H7 (cell line): Measurements from ENCODE around the gene DDAH2. TPM values are rescaled to one million over a fixed set of nuclear protein-coding genes. Genes with fewer than 3 reads are reported as not detected.
A peak's percentile ranks its signal among the peaks of the same experiment; 100 is the strongest.

Experiments
- DNase-seq: peaks from one replicate; pipeline ENCODE4 v3.0.0; 2012
- H3K27me3 ChIP-seq: 2 replicates; pipeline ENCODE4 v1.6.0; 2011; ENCODE audit warnings: mild to moderate bottlenecking, low read length; ENCODE audit not compliant: control insufficient read depth, insufficient read depth
- H3K36me3 ChIP-seq: replicated peaks from 2 replicates; pipeline ENCODE4 v1.5.1; 2011; ENCODE audit warnings: low read length; ENCODE audit not compliant: control insufficient read depth, insufficient read depth
- H3K4me3 ChIP-seq: 2 replicates; pipeline ENCODE4 v1.5.1; 2011; ENCODE audit warnings: low read depth, mild to moderate bottlenecking, control low read depth, low read length, moderate library complexity; ENCODE audit not compliant: insufficient read depth
- total RNA-seq: library from RNA; depleted of rRNA; stranded (reverse); fragments of >200 nt; shearing (Covaris generic); gene quantifications from 2 replicates; pipeline ENCODE4 v1.2.3, GENCODE V29; 2014

DDAH2 gene
- total RNA-seq, 1 experiment from 2014 or later: 99.2 TPM

- no peaks in the 10 kb centered on the region for H3K36me3 ChIP-seq
- H3K4me3 ChIP-seq: peak overlapping the region; percentile 87
- H3K27me3 ChIP-seq: no peaks in the 10 kb centered on the region
- DNase-seq: peak; percentile 78
Measured at GRCh38 chr6:31702405-31702818, 26.7 kb downstream of the DDAH2 start.

- H3K27me3 ChIP-seq: no peaks in the 10 kb centered on the region
- no peak for DNase-seq
- H3K4me3 ChIP-seq: peak overlapping the region; percentile 87
- H3K36me3 ChIP-seq: no peaks in the 10 kb centered on the region; the same call in 1 of the 2 replicates
Measured at GRCh38 chr6:31701666-31702404, 27.3 kb downstream of the DDAH2 start.

GRCh38 chr6:31700740-31701401 lies 28.2 kb downstream of the DDAH2 start:
- Histone ChIP-seq H3K4me3 (no peak overlapping the region), H3K36me3 (peaks cover 2% of the 10 kb centered on the region; the same call in 1 of the 2 replicates), H3K27me3 (no peaks in the 10 kb centered on the region)
- DNase-seq: no peak

- Histone ChIP-seq H3K36me3 (peaks cover 7% of the 10 kb centered on the region), H3K27me3 (no peaks in the 10 kb centered on the region)
- DNase-seq: no peak
Measured at GRCh38 chr6:31697555-31697954, 31.5 kb downstream of the DDAH2 start.

GRCh38 chr6:31693535-31693934 lies 35.6 kb downstream of the DDAH2 start:
- Histone ChIP-seq H3K4me3 (no peak overlapping the region), H3K36me3 (peaks cover 17% of the 10 kb centered on the region), H3K27me3 (no peaks in the 10 kb centered on the region)
- no peak for DNase-seq

More at GRCh38 chr6:31697555-31697954, 31.5 kb downstream of the DDAH2 start:
- H3K4me3 ChIP-seq: no peak overlapping the region

GRCh38 chr6:31692886-31693285 lies 36.2 kb downstream of the DDAH2 start:
- Histone ChIP-seq H3K27me3 (no peaks in the 10 kb centered on the region), H3K4me3 (no peak overlapping the region), H3K36me3 (peaks cover 17% of the 10 kb centered on the region)
- DNase-seq: no peak

- no peak for DNase-seq
- H3K4me3 ChIP-seq: no peak overlapping the region
- peaks cover 19% of the 10 kb centered on the region for H3K36me3 ChIP-seq
- H3K27me3 ChIP-seq: no peaks in the 10 kb centered on the region
Measured at GRCh38 chr6:31692353-31692752, 36.7 kb downstream of the DDAH2 start.

- DNase-seq: no peak
- H3K27me3 ChIP-seq: no peaks in the 10 kb centered on the region
- peaks cover 19% of the 10 kb centered on the region for H3K36me3 ChIP-seq
- no peak overlapping the region for H3K4me3 ChIP-seq
Measured at GRCh38 chr6:31691564-31692108, 37.5 kb downstream of the DDAH2 start.

- Histone ChIP-seq H3K4me3 (no peak overlapping the region), H3K36me3 (peaks cover 18% of the 10 kb centered on the region), H3K27me3 (no peaks in the 10 kb centered on the region)
- DNase-seq: no peak
Measured at GRCh38 chr6:31691078-31691463, 38.0 kb downstream of the DDAH2 start.

- Histone ChIP-seq H3K36me3 (peaks cover 18% of the 10 kb centered on the region), H3K4me3 (no peak overlapping the region), H3K27me3 (no peaks in the 10 kb centered on the region)
- no peak for DNase-seq
Measured at GRCh38 chr6:31690231-31691077, 38.6 kb downstream of the DDAH2 start.

- no peak overlapping the region for H3K4me3 ChIP-seq
- H3K36me3 ChIP-seq: peaks cover 15% of the 10 kb centered on the region
- peak; percentile 81 for DNase-seq
- H3K27me3 ChIP-seq: no peaks in the 10 kb centered on the region
Measured at GRCh38 chr6:31689249-31690110, 39.6 kb downstream of the DDAH2 start.

- no peak overlapping the region for H3K4me3 ChIP-seq
- peak; percentile 55 for DNase-seq
- H3K27me3 ChIP-seq: no peaks in the 10 kb centered on the region
- H3K36me3 ChIP-seq: peaks cover 13% of the 10 kb centered on the region
Measured at GRCh38 chr6:31687860-31688693, 41.0 kb downstream of the DDAH2 start.

- H3K4me3 ChIP-seq: no peak overlapping the region
- peaks cover 2% of the 10 kb centered on the region; the same call in 1 of the 2 replicates for H3K27me3 ChIP-seq
- H3K36me3 ChIP-seq: peaks cover 11% of the 10 kb centered on the region
- DNase-seq: no peak
Measured at GRCh38 chr6:31687321-31687720, 41.8 kb downstream of the DDAH2 start.
